GM18868 (cell line): ENCODE measurements around the gene EFCAB9.

ENCODE experiments used
- ATAC-seq: cut with Tn5 transposase; IDR thresholded peaks from one replicate; pipeline ENCODE4 v1.9.1; 2021; ENCODE audit warnings: mild to moderate bottlenecking, moderate library complexity; ENCODE audit not compliant: unreplicated experiment

EFCAB9 gene

GRCh38 chr5:172164769-172165212, 29.2 kb upstream of the EFCAB9 start:
- no peak for ATAC-seq

- ATAC-seq, result peak; percentile 71
Observed at GRCh38 chr5:172165465-172165864, 28.5 kb upstream of the EFCAB9 start.

- no peak for ATAC-seq
Observed at GRCh38 chr5:172166030-172166826, 27.7 kb upstream of the EFCAB9 start.

DNA sequence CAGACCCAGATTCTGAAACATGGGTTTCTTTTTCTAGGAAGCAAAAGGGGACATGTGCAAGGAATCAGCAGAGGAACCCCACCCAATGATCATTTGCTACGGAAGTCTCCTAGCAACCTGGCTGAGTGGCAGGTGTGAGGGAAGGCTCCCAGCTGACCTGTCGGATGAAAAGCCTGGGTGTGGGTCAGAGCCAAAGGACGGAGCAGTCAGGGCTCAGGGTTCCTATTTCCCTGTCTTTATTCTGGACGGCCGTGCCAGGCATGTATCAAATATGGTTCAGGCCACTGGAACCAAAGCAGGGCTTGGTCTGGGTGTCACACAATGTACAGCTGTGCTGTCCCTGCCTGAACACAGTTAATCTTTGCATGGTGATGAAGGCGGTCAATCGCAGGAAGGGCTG, 26.1 kb upstream of the EFCAB9 start:
- ATAC-seq, result no peak

DNA sequence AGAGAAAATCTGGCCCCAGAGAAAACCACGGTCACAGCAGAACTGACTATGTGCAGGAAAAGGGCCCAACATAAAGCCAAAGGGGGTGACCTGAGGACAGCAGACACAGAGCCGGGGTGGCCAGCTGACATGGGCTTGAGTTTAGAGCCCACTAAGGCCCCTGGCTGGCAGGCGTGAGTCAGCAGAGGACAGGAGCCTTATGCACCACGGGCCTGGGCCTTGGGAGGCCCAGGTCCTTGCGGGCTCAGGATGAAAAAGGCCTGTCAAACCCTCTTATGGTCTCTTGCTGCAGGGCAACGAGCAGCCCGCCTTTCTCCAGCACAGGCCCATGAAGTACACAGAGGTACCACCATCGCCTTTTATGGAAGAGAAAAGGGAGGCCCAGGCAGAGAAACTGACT, 25.7 kb upstream of the EFCAB9 start:
- no peak for ATAC-seq

DNA sequence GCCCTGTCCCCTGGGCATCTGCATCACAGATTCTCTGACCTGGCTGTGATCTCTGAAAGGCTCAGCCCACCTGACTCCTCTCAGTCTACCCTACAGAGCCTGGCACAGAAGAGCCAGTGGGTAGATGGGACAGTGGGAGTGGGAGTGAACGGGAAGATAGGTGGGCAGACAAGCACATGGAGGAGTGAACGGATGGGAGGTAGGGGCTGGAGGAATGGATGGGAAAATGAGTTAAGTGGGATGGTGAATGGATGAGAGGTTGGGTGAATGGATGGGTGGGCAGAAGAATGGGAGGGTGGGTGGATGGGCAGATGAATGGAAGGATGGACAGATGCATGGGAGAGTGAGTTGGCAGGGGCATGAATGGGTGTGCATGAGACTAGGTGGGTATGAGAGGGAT, 24.8 kb upstream of the EFCAB9 start:
- ATAC-seq, result no peak

- no peak for ATAC-seq
Observed at GRCh38 chr5:172170251-172170701, 23.7 kb upstream of the EFCAB9 start.

DNA sequence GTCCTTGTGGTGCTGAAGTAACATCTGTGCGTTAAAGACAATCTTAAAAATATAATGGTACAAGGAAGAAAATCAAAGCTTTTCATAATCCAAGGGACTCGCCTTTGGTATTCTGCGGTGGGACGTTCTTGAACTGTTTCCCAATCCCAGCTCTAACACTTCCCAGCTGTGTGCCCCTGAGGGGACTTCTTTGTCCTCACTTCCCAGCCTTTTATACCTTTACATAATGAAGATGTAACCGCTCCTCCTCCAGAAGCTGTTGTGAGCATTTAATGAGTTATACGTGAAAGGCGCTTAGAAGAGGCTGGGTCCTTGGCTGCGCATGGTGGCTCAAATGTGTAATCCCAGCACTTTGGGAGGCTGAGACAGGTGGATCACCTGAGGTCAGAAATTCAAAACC, 22.9 kb upstream of the EFCAB9 start:
- no peak for ATAC-seq

DNA sequence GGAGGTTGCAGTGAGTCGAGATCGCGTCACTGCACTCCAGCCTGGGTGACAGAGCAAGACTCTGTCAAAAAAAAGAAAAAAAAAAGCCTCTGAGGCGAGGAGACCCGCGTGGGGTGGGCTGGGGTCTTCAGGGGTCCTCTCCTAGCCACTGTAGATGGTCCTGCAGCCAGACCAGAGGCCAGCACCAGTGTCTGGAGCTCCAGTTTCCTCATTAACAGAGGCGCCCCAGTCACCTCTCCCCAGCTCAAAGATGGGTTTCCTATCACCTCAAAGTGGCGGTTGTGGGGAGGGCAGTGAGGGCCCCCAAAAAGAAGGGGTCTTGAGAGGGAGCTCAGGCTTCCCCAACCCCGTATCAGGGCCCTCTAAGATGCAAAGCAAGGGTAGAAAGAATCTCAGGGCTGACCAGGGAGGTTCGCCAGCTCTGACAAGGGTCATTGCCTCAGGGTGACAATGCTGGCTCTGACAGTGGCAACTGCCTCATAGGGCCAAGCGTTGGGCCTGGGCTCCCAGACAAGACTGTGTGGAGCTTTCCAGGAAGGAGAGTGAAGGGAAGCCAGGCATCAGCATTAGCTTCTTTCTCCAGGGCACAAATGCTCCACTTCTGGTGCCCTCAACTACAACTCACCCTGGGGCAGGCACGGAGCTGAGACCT, 20.9 kb upstream of the EFCAB9 start:
- ATAC-seq, result no peak

GRCh38 chr5:172173564-172174153, 20.3 kb upstream of the EFCAB9 start:
- ATAC-seq, result no peak

GRCh38 chr5:172175263-172175719, 18.7 kb upstream of the EFCAB9 start:
- peak; percentile 68 for ATAC-seq

GRCh38 chr5:172177176-172177575, 16.8 kb upstream of the EFCAB9 start:
- ATAC-seq, result no peak

GRCh38 chr5:172178301-172178987, 15.5 kb upstream of the EFCAB9 start:
- ATAC-seq, result no peak

DNA sequence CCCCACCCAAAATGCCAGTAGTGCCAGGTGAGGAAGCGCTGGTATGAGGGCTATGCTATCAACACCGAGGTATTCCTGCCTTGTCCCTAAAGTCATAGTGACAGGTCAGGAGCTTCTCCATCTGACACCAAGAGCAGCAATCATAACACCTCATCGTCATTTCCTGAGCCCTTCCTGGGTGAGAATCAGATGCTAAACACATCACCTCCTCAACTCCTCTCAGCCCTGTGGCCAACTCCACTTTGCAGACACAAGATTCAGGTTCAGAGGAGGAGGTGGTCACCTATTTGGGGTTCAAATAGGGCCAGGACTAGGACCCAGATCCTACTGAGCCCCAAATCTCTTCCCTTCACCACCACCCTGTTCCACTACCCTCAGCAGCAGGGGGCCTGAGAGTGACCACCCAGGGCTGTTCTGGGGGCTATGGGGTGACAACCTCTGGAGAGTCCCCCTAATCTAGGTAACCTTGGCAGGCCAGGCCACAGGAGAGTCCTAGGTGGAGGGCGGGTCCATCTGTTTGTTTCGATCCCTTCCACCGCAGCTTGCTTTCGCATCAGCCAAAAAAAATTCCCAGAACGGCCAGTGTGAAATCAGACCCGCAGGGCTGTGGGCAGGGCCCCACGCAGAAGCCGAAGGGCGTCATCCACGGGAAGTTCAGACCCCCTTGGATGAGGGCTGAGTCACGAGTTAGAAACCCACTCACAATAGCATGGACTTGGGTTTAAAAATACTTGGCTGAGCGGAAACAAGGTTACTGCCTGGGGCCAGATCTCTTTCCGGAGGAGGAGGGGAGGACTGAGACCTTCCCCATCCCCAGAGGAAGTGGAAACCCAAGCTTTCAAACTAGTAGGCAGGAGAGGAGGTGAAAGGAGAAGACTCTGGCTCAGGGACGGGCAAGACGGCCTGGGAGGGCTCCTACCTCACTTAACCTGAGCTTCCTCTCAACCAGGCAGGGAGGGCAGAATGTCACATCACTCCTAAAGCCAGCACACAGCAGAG, 14.7 kb upstream of the EFCAB9 start:
- peak; percentile 29 for ATAC-seq

- no peak for ATAC-seq
Observed at GRCh38 chr5:172180936-172181335, 13.0 kb upstream of the EFCAB9 start.

DNA sequence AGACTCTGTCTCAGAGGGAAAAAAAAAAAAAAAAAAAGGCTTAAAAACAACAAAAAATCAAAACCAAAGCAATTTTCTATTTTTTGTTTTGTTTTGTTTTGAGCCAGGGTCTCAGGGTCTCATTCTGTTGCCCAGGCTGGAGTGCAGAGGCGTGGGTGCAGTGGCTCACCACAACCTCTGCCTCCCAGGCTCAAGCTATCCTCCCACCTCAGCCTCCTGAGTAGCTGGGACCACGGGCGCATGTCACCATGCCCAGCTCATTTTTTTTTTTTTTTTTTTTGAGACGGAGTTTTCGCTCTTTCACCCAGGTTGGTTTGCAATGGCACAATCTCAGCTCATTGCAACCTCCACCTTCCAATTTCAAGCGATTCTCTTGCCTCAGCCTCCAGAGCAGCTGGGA, 11.7 kb upstream of the EFCAB9 start:
- no peak for ATAC-seq

DNA sequence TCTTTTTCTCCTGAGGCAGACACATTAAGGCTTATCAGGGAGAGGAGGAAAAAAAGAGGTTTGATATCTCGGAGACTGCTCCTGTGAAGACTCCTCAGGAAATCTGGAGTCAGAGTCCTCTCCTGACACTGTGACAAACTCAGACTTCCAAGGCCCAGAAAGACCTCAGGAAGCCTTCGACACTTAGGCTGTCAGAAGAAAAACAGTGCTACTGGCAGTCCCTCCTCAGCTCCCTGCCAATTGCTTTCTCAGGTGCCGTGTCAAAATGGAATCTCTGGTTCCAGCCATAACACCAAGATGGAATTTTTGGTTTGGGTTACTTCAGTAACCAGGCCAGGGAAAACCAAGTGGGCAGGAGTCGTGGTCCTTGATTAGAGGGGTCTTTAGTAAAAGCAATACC, 10.1 kb upstream of the EFCAB9 start:
- no peak for ATAC-seq

DNA sequence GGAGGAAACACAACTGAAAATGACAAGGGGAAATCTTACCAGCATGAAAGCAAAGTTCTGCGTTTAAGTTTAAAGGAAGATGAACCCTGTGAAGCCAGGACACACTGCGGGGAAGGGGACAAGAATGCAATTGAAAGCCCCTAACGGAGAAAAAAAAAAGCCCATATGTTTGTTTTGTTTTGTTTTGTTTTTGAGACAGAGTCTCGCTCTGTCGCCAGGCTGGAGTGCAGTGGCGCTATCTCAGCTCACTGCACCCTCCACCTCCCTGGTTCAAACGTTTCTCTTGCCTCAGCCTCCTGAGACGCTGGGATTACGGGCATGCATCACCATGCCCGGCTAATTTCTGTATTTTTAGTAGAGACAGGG, 8.9 kb upstream of the EFCAB9 start:
- no peak for ATAC-seq

GRCh38 chr5:172186114-172186695, 7.8 kb upstream of the EFCAB9 start:
- no peak for ATAC-seq
